Measurements from ENCODE around the gene NF1.

Gene NF1

DNA sequence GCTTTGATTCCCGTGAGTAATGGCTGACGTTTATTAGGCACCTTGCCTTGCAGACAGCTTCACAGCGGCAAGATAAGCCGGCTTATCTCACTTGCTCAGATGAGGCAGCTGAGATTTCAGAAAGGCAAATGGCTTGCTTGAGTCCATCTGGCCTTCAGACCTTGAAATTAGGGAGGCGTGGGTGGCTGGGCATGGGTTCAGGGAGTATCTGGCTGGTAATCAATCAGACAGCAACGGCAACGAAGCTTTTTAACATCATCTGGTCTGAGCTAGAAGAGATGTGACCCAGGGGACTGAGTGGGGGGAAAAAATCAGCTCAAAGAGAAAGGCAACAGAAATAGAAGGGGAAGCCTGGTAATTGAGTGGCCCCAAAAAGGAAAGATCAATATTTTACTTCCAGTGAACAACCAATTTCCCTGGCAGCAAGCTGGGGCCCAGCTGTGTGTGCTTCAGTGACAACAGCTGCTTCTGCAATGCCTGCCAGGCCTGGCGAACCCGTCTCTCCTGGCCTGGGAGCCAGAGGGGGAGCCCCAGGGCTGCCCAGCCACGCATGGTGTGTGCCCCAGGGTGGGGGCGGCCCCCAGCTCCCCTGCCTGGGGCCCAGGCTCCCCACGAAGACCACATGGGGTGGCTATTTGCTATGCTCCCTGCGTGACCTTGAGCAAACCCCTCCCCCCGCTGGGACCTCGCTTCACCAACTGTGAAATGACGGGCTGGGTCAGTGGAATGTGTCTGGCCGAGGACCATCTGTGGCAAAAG, 330.7 kb downstream of the NF1 start:
- H3K9ac ChIP-seq (ENCODE audit: low read length), result no peak overlapping the region
- no peaks in the 10 kb centered on the region for H3K36me3 ChIP-seq (ENCODE audit: insufficient read depth, low read length)
- H3K4me2 ChIP-seq (ENCODE audit: low read length), result no peak overlapping the region
- no peaks in the 10 kb centered on the region for H3K79me2 ChIP-seq (ENCODE audit: insufficient read depth, low read length)
- H3K4me3 ChIP-seq (ENCODE audit: low read depth, low read length, poor library complexity, severe bottlenecking), result no peak overlapping the region
- no peaks in the 10 kb centered on the region for H4K20me1 ChIP-seq (ENCODE audit: insufficient read depth, low read length)
- H3K4me1 ChIP-seq (ENCODE audit: insufficient read depth, low read length, severe bottlenecking), result no peaks in the 10 kb centered on the region
- no peak overlapping the region for H3K27ac ChIP-seq (ENCODE audit: low read depth, low read length, poor library complexity, severe bottlenecking)
- peaks cover 4% of the 10 kb centered on the region; the same call in 1 of the 2 replicates for H3K27me3 ChIP-seq (ENCODE audit: insufficient read depth, low read length)
- no peaks in the 10 kb centered on the region for H3K9me3 ChIP-seq (ENCODE audit: low read length)
- H2AFZ ChIP-seq (ENCODE audit: low read length), result no peak overlapping the region
- no peaks in the 10 kb centered on the region for H3K9me2 ChIP-seq (ENCODE audit: low read depth, low read length)
- TF ChIP-seq EZH2 (IDR thresholded peaks at IDR 0.05; ENCODE audit: borderline replicate concordance, low read length) (no peak), CTCF (IDR thresholded peaks at IDR 0.05; ENCODE audit: low read length) (no peak)
- no peaks in the 10 kb centered on the region for H3F3A ChIP-seq (ENCODE audit: insufficient read depth, low read length)
